ENCODE data around the gene RPA1. TPM values are rescaled to one million over a fixed set of nuclear protein-coding genes. Genes with fewer than 3 reads are reported as not detected.

Gene RPA1
- total and polyA plus RNA-seq, 10 of the 15 experiments (the other 5 are each of a cell fraction or from before 2014, with no cell fraction given), result 35.9 to 198 (median 71.2) TPM

GRCh38 chr17:1898332-1898731 is 68.5 kb downstream of the RPA1 start:
- DNase-seq (ENCODE audit: low read depth, low spot score), result no peak
- Histone ChIP-seq H3K9me3 (replicated peaks; ENCODE audit: control insufficient read depth, insufficient read depth, low read length) (no peaks in the 10 kb centered on the region), H4K20me1 (ENCODE audit: control insufficient read depth, insufficient read depth) (no peaks in the 10 kb centered on the region), H3K4me1 (ENCODE audit: control insufficient read depth, insufficient read depth, low read length) (peaks cover 17% of the 10 kb centered on the region), H3K4me3 (no peak overlapping the region), H3K9ac (ENCODE audit: control insufficient read depth, insufficient read depth, low read length) (no peak overlapping the region), H3K27ac (ENCODE audit: control insufficient read depth, insufficient read depth) (no peak overlapping the region), H3K36me3 (ENCODE audit: control insufficient read depth in 2 of 2, insufficient read depth in 2 of 2, low read length in 1 of 2) (peaks cover 15 to 18% of the 10 kb centered on the region in 2 experiments; a peak in 3 of 4 replicates), H3K27me3 (replicated peaks in 1 of 2; ENCODE audit: control insufficient read depth in 2 of 2, insufficient read depth in 2 of 2, low read length in 1 of 2) (no peaks in the 10 kb centered on the region), H2AFZ (ENCODE audit: control insufficient read depth, low read depth, low read length) (no peak overlapping the region), H3K79me2 (ENCODE audit: control insufficient read depth, insufficient read depth, low read length) (no peaks in the 10 kb centered on the region), H3K4me2 (ENCODE audit: control insufficient read depth, insufficient read depth) (no peak overlapping the region)
- in situ Hi-C loops (cut with MboI), result no loop called here
- BruUV-seq (replicated peaks), result no TSS peak
- ATAC-seq, result no peak
- ChIA-PET CTCF (no interaction called here), RAD21 (ENCODE audit: unreplicated experiment) (no interaction called here), SMC1A (ENCODE audit: uncharacterized antibody, unreplicated experiment) (no interaction called here), POLR2A (no interaction called here)
- 99% methylated on average over 17 of the region's 17 CpGs for WGBS (ENCODE audit: insufficient coverage, insufficient replicate concordance, low lambda C conversion rate, missing lambda C conversion rate)
- intact Hi-C loops (cut with micrococcal nuclease; ENCODE audit: unreplicated experiment), result no loop called here
- no peak for FAIRE-seq
- TF ChIP-seq MTA2 (IDR thresholded peaks at IDR 0.05; ENCODE audit: low read depth) (no peak), IKZF1 (conservative IDR thresholded peaks at IDR 0.05) (no peak), CHD1 (IDR thresholded peaks at IDR 0.05; ENCODE audit: low read depth, low read length) (no peak), BHLHE40 (IDR thresholded peaks at IDR 0.05; ENCODE audit: borderline replicate concordance in 1 of 2, low read depth in 2 of 2, low read length in 1 of 2) (no peak), HDAC2 (IDR thresholded peaks at IDR 0.05) (no peak), ZNF384 (IDR thresholded peaks at IDR 0.05; ENCODE audit: borderline replicate concordance, low read depth, low read length) (no peak), ZZZ3 (IDR thresholded peaks at IDR 0.05; ENCODE audit: control insufficient read depth, insufficient read length, low read depth) (no peak), SP1 (IDR thresholded peaks at IDR 0.05; ENCODE audit: low read depth, low read length) (no peak), ATF3 (IDR thresholded peaks at IDR 0.05; ENCODE audit: borderline replicate concordance, extremely low read depth, low read depth, low read length) (no peak)

GRCh38 chr17:1898872-1899271 is 69.1 kb downstream of the RPA1 start:
- CTCF ChIA-PET, result no interaction called here
- RAD21 ChIA-PET (ENCODE audit: unreplicated experiment), result no interaction called here
- no peak for ATAC-seq
- Histone ChIP-seq H3K36me3 (ENCODE audit: control insufficient read depth in 2 of 2, insufficient read depth in 2 of 2, low read length in 1 of 2) (peaks cover 15 to 18% of the 10 kb centered on the region in 2 experiments; a peak in 3 of 4 replicates), H3K9ac (ENCODE audit: control insufficient read depth, insufficient read depth, low read length) (no peak overlapping the region), H3K4me1 (ENCODE audit: control insufficient read depth, insufficient read depth, low read length) (peaks cover 20% of the 10 kb centered on the region), H2AFZ (ENCODE audit: control insufficient read depth, low read depth, low read length) (no peak overlapping the region), H4K20me1 (ENCODE audit: control insufficient read depth, insufficient read depth) (no peaks in the 10 kb centered on the region), H3K9me3 (replicated peaks; ENCODE audit: control insufficient read depth, insufficient read depth, low read length) (no peaks in the 10 kb centered on the region), H3K4me3 (no peak overlapping the region), H3K79me2 (ENCODE audit: control insufficient read depth, insufficient read depth, low read length) (no peaks in the 10 kb centered on the region), H3K4me2 (ENCODE audit: control insufficient read depth, insufficient read depth) (no peak overlapping the region), H3K27ac (ENCODE audit: control insufficient read depth, insufficient read depth) (no peak overlapping the region), H3K27me3 (replicated peaks in 1 of 2; ENCODE audit: control insufficient read depth in 2 of 2, insufficient read depth in 2 of 2, low read length in 1 of 2) (no peaks in the 10 kb centered on the region)
- no peak for FAIRE-seq
- WGBS (ENCODE audit: insufficient coverage, insufficient replicate concordance, low lambda C conversion rate, missing lambda C conversion rate), result 98% methylated on average over 12 of the region's 12 CpGs
- DNase-seq (ENCODE audit: low read depth, low spot score), result no peak
- TF ChIP-seq POLR2A (IDR thresholded peaks at IDR 0.05; ENCODE audit: low read depth, low read length), result peak; percentile 46
- no peak for TF ChIP-seq ZNF24 (IDR thresholded peaks at IDR 0.05)
- intact Hi-C loops (cut with micrococcal nuclease; ENCODE audit: unreplicated experiment), result no loop called here
- SMC1A ChIA-PET (ENCODE audit: uncharacterized antibody, unreplicated experiment), result no interaction called here
- no TSS peak for BruUV-seq (replicated peaks)
- in situ Hi-C loops (cut with MboI), result no loop called here
- POLR2A ChIA-PET, result no interaction called here
